Stimulated activated CD4-positive, alpha-beta T cell treated with anti-CD3 and anti-CD28 coated beads, Interleukin-1b, Interleukin-23, amount 100 ng/mL, for 4 hours (primary cell): ENCODE data around the gene YEATS2.

ENCODE experiments used
- DNase-seq, 2 donors: peaks; one replicate each; pipeline ENCODE4 v3.0.0-alpha.2; 2020; ENCODE audit warnings: low read depth in 2 of 2

YEATS2 gene

DNA sequence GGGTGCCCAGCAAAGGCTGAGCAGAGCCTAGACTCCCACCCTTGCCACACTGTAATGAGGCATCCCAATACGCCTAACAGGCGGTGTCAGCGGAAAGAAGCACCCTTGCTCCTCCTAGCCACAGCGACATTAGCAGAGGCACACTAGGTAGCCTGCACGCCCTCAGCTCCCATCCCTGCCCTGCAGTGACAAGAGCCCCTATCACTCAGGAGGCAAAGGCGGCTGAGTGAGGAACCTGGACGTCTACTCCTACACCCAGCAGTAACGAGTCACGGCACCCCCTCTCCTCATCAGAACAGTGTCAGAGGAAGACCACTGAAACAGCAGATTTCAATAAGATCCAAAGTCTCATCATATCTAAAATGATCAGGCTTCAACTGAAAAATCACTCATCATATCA is 139.8 kb downstream of the YEATS2 start:
- DNase-seq = no peak

DNA sequence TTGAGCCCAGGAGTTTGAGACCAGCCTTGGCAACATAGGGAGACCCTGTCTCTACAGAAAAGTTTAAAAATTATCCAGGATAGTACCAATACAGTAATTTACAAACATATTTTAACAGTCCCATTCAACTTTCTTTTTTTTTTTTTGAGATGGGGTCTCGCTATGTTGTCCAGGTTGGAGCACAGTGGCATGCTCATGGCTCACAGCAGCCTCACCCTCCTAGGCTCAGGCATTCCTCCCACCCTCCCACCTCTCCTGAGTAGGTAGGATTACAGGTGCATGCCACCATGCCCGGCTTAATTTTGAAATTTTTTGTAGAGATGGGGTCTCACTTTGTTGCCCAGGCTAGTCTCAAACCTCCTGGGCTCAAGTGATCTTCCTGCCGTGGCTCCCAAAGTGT is 140.3 kb downstream of the YEATS2 start:
- no peak for DNase-seq

DNA sequence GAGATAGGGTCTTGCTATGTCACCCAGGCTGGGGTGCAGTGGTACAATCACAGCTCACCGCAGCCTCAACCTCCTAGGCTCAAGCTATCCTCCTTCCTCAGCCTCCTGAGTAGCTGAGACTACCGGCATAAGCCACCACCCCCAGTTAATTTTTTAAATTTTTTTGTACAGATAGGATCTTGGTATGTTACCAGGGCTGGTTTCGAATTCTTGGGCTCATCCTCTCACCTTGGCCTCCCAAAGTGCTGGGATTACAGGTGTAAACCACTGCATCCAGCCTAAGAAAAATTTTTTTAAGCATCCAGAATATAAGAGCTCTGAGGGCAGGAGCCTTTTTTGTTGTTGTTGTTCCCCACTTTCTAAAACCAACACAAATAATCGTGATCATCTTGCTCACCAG is 142.2 kb downstream of the YEATS2 start:
- DNase-seq = no peak

DNA sequence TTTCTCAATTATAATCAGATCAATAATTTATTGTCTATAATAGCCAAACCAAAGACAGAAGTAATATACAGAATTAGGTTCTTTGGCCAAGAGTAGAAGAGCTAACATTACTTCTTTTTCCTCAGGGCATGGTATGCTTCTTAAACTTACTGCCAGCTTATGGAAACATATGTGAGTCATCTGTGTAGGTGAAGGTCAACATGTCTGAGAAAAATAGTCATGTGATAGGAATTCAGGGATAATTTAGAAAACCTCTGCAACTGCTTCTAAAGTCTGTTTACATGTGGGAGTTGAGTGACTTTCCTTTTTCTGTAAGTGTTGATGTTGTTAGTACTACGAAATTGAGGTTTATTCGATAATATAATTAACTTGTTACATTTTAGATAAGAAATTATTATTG is 147.0 kb downstream of the YEATS2 start:
- DNase-seq = no peak

DNA sequence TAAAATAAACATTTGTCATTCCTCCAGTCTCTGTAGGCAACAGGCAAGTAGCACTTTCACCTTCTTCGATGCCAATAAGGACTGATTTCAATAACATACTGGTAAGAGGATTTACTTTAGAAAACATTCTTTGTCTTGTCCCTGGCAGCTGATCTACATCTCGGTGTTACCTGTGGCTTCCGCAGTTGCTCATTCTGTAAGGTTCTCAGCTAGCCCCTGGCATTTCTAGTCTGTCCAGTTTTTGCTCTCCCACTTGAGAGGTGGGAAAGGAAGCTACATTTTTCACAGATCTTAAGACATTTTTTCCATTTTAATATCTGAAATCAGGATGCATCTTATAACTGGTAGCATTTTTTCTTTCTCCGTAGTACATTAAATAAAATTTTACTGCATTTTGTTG is 147.5 kb downstream of the YEATS2 start:
- DNase-seq = no peak

DNA sequence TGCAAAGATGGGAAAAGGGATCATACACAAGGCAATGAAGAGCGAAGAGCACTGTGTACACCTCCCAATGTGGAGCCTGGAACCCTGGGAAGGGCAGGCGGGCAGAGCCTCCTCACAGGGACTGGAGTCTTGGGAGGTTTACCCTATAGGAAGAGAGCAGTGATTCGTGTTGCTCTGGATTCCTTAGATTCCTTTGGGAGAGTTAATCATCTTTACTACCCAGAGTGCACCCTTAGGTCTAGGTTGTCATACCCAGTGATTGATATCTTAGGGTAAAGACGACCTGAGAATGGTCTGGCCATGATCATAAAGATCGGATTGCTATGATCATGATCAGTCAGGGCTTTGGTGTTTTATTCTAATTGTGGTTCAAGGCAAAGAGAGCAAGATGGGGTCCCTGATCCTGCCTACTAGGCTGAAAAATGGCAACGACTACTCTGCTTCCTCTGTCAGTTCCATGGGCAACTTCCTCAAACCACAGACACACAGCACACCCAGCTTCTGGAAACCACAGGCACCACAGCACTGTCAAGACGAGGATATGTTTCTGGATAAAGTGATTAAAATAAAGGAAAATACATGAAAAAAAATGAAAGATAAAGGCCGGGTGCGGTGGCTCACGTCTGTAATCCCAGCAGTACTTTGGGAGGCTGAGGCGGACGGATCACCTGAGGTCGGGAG is 148.2 kb downstream of the YEATS2 start:
- DNase-seq = no peak

DNA sequence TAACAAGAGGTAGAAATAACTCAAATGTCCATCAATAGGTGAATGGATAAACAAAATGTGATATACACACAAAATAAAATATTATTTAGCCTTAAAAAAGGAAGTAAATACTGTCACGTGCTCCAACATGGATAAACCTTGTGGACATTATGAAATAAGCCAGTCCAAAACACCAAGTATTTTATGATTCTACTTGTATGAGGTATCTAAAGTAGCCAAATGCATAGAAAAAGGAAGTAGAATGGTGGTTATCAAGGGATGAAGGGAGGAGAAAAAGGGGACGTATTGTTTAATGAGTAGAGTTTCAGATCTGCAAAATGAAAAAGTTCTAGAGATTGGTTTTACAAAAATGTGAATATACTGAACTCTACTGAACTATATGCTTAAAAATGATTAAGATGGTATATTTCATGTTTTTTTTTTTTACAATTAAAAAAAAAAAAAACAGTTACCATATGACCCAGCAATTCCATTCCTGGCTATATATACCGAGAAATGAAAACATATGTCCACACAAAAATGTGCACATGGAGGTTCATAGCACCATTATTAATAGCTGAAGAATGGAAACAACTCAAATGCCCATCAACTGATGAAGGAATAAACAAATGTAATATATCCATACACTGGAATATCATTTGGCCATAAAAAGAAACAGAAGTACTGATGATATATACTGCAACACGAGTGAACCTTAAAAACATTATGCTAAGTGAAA is 156.9 kb downstream of the YEATS2 start:
- DNase-seq = no peak

DNA sequence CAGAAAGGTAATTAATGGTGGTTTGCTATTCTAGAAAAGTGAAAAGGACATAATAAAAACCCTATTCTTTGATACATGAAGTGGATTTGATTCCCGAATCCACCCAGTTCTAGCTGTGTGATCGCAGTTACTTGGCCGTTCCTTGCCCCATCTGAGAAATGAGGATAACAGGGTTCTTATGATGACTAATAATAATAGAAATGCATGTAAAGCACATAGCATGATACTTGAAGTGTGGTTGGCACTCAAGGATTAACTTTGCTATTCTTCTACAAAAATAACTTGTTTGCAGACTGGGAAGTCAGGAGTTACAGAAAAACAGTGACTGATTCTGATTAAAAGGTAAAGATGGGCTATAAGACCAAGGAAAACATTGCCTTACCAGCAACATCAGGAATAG is 160.3 kb downstream of the YEATS2 start:
- DNase-seq = no peak
